SK-N-DZ (cell line): ENCODE results near the gene CST11.

ENCODE experiments used
- small RNA-seq, 2 experiments: library from RNA; depleted of rRNA; stranded (forward); fragments of <200 nt; gene quantifications; one replicate each; pipeline ENCODE3, GENCODE V24; 2014

The CST11 gene

Small RNA genes within 50 kb of the gene (small RNA-seq; reads per million reads assigned to genes)
- gene RF00019: 0 reads per million in 2 experiments
